Fibroblast of lung (primary cell): ENCODE measurements around the gene LVRN. TPM values are rescaled to one million over a fixed set of nuclear protein-coding genes. Genes with fewer than 3 reads are reported as not detected.

Source experiments
- DNase-seq, 2 donors: peaks; one replicate each; pipeline versions ENCODE4 v3.0.0 to v3.0.0-alpha.2; 2010; ENCODE audit warnings: low read depth in 2 of 2
- H2AFZ ChIP-seq: 2 replicates; pipeline ENCODE4 v1.5.1; 2012; ENCODE audit warnings: low read length, control low read depth, inconsistent platforms
- H3K27ac ChIP-seq: 2 replicates; pipeline ENCODE4 v1.5.1; 2011; ENCODE audit warnings: low read length, control low read depth; ENCODE audit not compliant: insufficient read depth
- H3K27me3 ChIP-seq: 2 replicates; pipeline ENCODE4 v1.5.1; 2011; ENCODE audit warnings: mild to moderate bottlenecking, low read length; ENCODE audit not compliant: control insufficient read depth, insufficient read depth
- H3K36me3 ChIP-seq: 2 replicates; pipeline ENCODE4 v1.5.1; 2011; ENCODE audit warnings: low read length; ENCODE audit not compliant: control insufficient read depth, insufficient read depth
- H3K4me1 ChIP-seq: 2 replicates; pipeline ENCODE4 v1.5.1; 2011; ENCODE audit warnings: low read length; ENCODE audit not compliant: control insufficient read depth, insufficient read depth; ENCODE audit errors: extremely low read depth
- H3K4me2 ChIP-seq: 2 replicates; pipeline ENCODE4 v1.5.1; 2011; ENCODE audit warnings: low read length, control low read depth; ENCODE audit not compliant: insufficient read depth; ENCODE audit errors: extremely low read depth
- H3K4me3 ChIP-seq, 4 experiments: fragments of 200-600 bp in 1 of 4; sonication (generic) in 1 of 4; replicated peaks in 1 of 4; 2 replicates each; pipeline ENCODE4 v1.5.1; 2011 to 2016; ENCODE audit warnings: low read length in 4 of 4, low read depth in 3 of 4, mild to moderate bottlenecking in 3 of 4, control low read depth in 2 of 4, inconsistent platforms in 1 of 4, mixed read lengths in 1 of 4; ENCODE audit not compliant: insufficient read depth in 1 of 4; ENCODE audit errors: control extremely low read depth in 1 of 4
- H3K79me2 ChIP-seq: 2 replicates; pipeline ENCODE4 v1.5.1; 2012; ENCODE audit warnings: mild to moderate bottlenecking, low read length, inconsistent platforms; ENCODE audit not compliant: control insufficient read depth, insufficient read depth
- H3K9ac ChIP-seq: 2 replicates; pipeline ENCODE4 v1.5.1; 2011; ENCODE audit warnings: mild to moderate bottlenecking, low read length, control low read depth; ENCODE audit not compliant: insufficient read depth
- H3K9me3 ChIP-seq: 2 replicates; pipeline ENCODE4 v1.5.1; 2012; ENCODE audit warnings: low read depth, low read length; ENCODE audit not compliant: control insufficient read depth, insufficient read depth
- H4K20me1 ChIP-seq: 2 replicates; pipeline ENCODE4 v1.5.1; 2011; ENCODE audit warnings: low read length; ENCODE audit not compliant: control insufficient read depth, insufficient read depth; ENCODE audit errors: extremely low read depth
- CTCF ChIP-seq, 2 donors: IDR thresholded peaks in 1 of 2; conservative IDR thresholded peaks in 1 of 2; 1 replicate in 1 of 2; 2 replicates in 1 of 2; pipeline ENCODE4 v1.5.1; 2011 to 2012; ENCODE audit warnings: low read length in 2 of 2, control low read depth in 1 of 2, inconsistent platforms in 1 of 2, low read depth in 1 of 2, mild to moderate bottlenecking in 1 of 2
- EZH2 ChIP-seq: IDR thresholded peaks from 2 replicates; pipeline ENCODE4 v1.5.1; 2012; ENCODE audit warnings: low read length, control low read depth, mild to moderate bottlenecking; ENCODE audit errors: missing control alignments
- polyA plus RNA-seq, 2 donors: library from polyadenylated mRNA; depleted of rRNA in 1 of 2; stranded (reverse) in 1 of 2; unstranded in 1 of 2; fragments of >200 nt; gene quantifications; 2 replicates each; pipeline ENCODE4 v1.2.1, GENCODE V29; 2011 to 2012; ENCODE audit warnings: missing spikeins in 1 of 2
- total RNA-seq: library from RNA; depleted of rRNA; stranded (reverse); fragments of >200 nt; gene quantifications from 2 replicates; pipeline ENCODE4 v1.2.1, GENCODE V29; 2014

LVRN gene
- total and polyA plus RNA-seq, 2 donors (not counting 1 experiment from before 2014, with no cell fraction given) = 0.10 to 0.17 TPM

- Histone ChIP-seq H3K27me3 (no peaks in the 10 kb centered on the region), H3K27ac (no peak overlapping the region)
Measured at GRCh38 chr5:115995351-115995750, 33.1 kb downstream of the LVRN start.

GRCh38 chr5:116002116-116002906 lies 40.0 kb downstream of the LVRN start:
- Histone ChIP-seq H3K4me1 (no peaks in the 10 kb centered on the region), H2AFZ (no peak overlapping the region), H3K9me3 (no peaks in the 10 kb centered on the region), H3K79me2 (no peaks in the 10 kb centered on the region), H3K27me3 (no peaks in the 10 kb centered on the region), H4K20me1 (no peaks in the 10 kb centered on the region), H3K9ac (no peak overlapping the region), H3K4me3 (no peak overlapping the region), H3K4me2 (no peak overlapping the region), H3K36me3 (no peaks in the 10 kb centered on the region), H3K27ac (no peak overlapping the region)
- TF ChIP-seq CTCF (conservative IDR thresholded peaks at IDR 0.05 in 1 of 2, IDR thresholded peaks at IDR 0.05 in 1 of 2; ENCODE audit: low read depth in 1 of 2, low read length in 2 of 2) = no peak
- no peak for TF ChIP-seq EZH2
- peak in 1 of 2 donors; percentile 28 for DNase-seq

More at GRCh38 chr5:115995351-115995750, 33.1 kb downstream of the LVRN start:
- no peak overlapping the region for H3K4me2 ChIP-seq
- no peaks in the 10 kb centered on the region for H3K36me3 ChIP-seq
- no peak overlapping the region for H3K9ac ChIP-seq
- no peaks in the 10 kb centered on the region for H3K79me2 ChIP-seq
- H4K20me1 ChIP-seq = no peaks in the 10 kb centered on the region
- no peaks in the 10 kb centered on the region for H3K9me3 ChIP-seq
- no peak for DNase-seq
- H3K4me3 ChIP-seq = no peak overlapping the region
- no peak for TF ChIP-seq EZH2
- no peak for TF ChIP-seq CTCF (conservative IDR thresholded peaks at IDR 0.05 in 1 of 2, IDR thresholded peaks at IDR 0.05 in 1 of 2; ENCODE audit: low read depth in 1 of 2, low read length in 2 of 2)
- H3K4me1 ChIP-seq = no peaks in the 10 kb centered on the region
- H2AFZ ChIP-seq = no peak overlapping the region

- Histone ChIP-seq H3K4me1 (no peaks in the 10 kb centered on the region), H2AFZ (no peak overlapping the region), H3K79me2 (no peaks in the 10 kb centered on the region), H3K36me3 (no peaks in the 10 kb centered on the region), H3K9me3 (no peaks in the 10 kb centered on the region), H3K27me3 (no peaks in the 10 kb centered on the region), H3K4me3 (no peak overlapping the region), H4K20me1 (no peaks in the 10 kb centered on the region), H3K27ac (no peak overlapping the region), H3K9ac (no peak overlapping the region), H3K4me2 (no peak overlapping the region)
- TF ChIP-seq EZH2 = no peak
- TF ChIP-seq CTCF (conservative IDR thresholded peaks at IDR 0.05 in 1 of 2, IDR thresholded peaks at IDR 0.05 in 1 of 2; ENCODE audit: low read depth in 1 of 2, low read length in 2 of 2) = no peak
- no peak for DNase-seq
Measured at GRCh38 chr5:116004248-116004647, 42.0 kb downstream of the LVRN start.
